ENCODE data around the gene TBXAS1. TPM values are rescaled to one million over a fixed set of nuclear protein-coding genes. Genes with fewer than 3 reads are reported as not detected.

TBXAS1 gene
- total RNA-seq, 4 donors from 2014 or later = 6.2 to 23.0 (median 11.8) TPM

DNA sequence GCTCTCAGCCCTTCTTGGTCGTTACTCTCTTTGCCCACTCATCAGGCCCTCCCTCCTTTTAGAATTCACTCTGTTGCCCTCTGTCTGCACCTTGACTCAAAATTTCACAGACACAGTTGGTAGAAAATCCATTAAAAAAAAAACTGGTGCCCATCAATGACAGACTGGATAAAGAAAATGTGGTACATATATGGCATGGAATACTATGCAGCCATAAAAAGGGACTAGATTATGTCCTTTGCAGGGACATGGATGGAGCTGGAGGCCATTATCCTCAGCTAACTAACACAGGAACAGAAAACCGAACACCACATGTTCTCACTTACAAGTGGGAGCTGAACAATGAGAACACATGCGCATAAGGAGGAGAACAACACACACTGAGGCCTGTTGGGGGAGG lies 118.0 kb downstream of the TBXAS1 start:
- H3K36me3 ChIP-seq = no peaks in the 10 kb centered on the region
- no peak overlapping the region for H3K4me3 ChIP-seq

DNA sequence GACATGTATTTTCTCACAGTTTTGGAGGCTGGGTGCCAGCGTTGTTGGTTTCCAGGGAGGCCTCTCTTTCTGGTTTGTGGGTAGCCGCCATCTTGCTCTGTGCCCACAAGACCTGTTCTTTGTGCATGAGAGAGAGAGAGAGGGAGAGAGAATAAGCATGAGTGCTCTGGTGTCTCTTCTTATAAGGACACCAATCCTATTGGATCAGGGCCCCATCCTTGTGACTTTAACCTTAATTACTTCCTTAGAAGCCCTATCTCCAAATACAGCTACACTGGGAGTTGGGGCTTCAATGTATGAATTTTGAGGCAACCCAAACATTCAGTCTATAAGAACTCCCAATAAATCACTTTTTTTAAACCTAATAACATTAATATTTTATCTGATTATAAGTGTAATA lies 119.1 kb downstream of the TBXAS1 start:
- H3K36me3 ChIP-seq = no peaks in the 10 kb centered on the region
- no peak for ATAC-seq
- TF ChIP-seq EP300 (IDR thresholded peaks at IDR 0.05) (no peak), POLR2A (IDR thresholded peaks at IDR 0.05) (no peak), POLR2AphosphoS5 (IDR thresholded peaks at IDR 0.05) (no peak)
- TF ChIP-seq, protein P1, sequence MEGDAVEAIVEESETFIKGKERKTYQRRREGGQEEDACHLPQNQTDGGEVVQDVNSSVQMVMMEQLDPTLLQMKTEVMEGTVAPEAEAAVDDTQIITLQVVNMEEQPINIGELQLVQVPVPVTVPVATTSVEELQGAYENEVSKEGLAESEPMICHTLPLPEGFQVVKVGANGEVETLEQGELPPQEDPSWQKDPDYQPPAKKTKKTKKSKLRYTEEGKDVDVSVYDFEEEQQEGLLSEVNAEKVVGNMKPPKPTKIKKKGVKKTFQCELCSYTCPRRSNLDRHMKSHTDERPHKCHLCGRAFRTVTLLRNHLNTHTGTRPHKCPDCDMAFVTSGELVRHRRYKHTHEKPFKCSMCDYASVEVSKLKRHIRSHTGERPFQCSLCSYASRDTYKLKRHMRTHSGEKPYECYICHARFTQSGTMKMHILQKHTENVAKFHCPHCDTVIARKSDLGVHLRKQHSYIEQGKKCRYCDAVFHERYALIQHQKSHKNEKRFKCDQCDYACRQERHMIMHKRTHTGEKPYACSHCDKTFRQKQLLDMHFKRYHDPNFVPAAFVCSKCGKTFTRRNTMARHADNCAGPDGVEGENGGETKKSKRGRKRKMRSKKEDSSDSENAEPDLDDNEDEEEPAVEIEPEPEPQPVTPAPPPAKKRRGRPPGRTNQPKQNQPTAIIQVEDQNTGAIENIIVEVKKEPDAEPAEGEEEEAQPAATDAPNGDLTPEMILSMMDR (IDR thresholded peaks at IDR 0.05) = no peak
- H3K4me1 ChIP-seq = no peaks in the 10 kb centered on the region
- H3K9me3 ChIP-seq = peaks cover 0 to 26% (median 0%) of the 10 kb centered on the region in 3 donors
- no peaks in the 10 kb centered on the region for H3K27me3 ChIP-seq
- no peak overlapping the region for H3K4me3 ChIP-seq
- 100% methylated on average over 2 of the region's 2 CpGs; no CpG with 5 or more reads in 1 of the 2 donors for WGBS, 2 donors (ENCODE audit: low coverage in 1 of 2)
- H3K27ac ChIP-seq = no peak overlapping the region

More for the DNA sequence above, 118.0 kb downstream of the TBXAS1 start:
- ATAC-seq = no peak
- Histone ChIP-seq H3K4me1 (no peaks in the 10 kb centered on the region), H3K9me3 (peaks cover 0 to 26% (median 0%) of the 10 kb centered on the region in 3 donors), H3K27me3 (no peaks in the 10 kb centered on the region), H3K27ac (no peak overlapping the region)
- TF ChIP-seq EP300 (IDR thresholded peaks at IDR 0.05) (no peak), POLR2A (IDR thresholded peaks at IDR 0.05) (no peak), POLR2AphosphoS5 (IDR thresholded peaks at IDR 0.05) (no peak)
- TF ChIP-seq, protein P1 (IDR thresholded peaks at IDR 0.05) = no peak
- 75 to 100% methylated on average over 1 to 3 of the region's 3 CpGs for WGBS, 2 donors (ENCODE audit: low coverage in 1 of 2)

DNA sequence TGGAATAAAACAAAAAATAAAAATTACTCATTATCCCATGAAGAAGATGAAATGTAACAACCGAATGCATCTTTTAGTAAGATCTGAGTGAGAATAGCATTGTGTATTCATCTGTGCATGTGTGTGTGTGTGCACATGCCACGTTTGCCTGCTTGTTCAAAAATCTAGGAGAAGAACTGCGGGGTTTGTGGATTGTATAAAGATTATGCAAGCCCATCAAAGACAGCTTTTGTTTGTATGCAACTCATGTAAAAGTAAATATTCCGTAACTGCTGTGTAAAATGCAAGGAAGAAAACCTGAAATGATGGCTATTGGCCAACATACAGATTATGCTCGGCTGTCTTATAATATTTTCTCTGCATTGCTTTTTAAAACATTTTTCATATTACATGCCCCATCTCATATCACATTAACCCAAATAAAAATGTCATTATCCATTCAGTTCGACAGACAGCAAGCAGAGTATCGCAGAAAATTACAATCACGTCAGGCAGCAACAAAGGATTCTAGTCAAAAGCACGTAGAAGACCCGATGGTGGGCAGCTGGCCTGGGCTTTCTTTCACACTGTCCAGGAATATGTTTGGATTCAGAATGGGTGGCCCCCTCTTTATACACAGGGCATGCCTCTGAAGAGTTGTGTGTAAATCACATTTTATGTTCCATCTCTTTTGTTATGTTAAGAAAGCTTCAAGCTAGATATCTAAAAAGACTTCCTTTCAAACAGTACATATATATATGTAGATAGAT lies 119.7 kb downstream of the TBXAS1 start:
- Histone ChIP-seq H3K27me3 (no peaks in the 10 kb centered on the region), H3K9me3 (peaks cover 0 to 26% (median 0%) of the 10 kb centered on the region in 3 donors), H3K4me3 (no peak overlapping the region), H3K36me3 (no peaks in the 10 kb centered on the region), H3K27ac (no peak overlapping the region), H3K4me1 (no peaks in the 10 kb centered on the region)
- WGBS, 2 donors (ENCODE audit: low coverage in 1 of 2) = 53 to 62% methylated on average over 10 of the region's 10 CpGs
- ATAC-seq = no peak
- no peak for TF ChIP-seq POLR2AphosphoS5 (IDR thresholded peaks at IDR 0.05)
- no peak for TF ChIP-seq EP300 (IDR thresholded peaks at IDR 0.05)
- TF ChIP-seq, protein P1 (IDR thresholded peaks at IDR 0.05) = no peak
- no peak for TF ChIP-seq POLR2A (IDR thresholded peaks at IDR 0.05)

DNA sequence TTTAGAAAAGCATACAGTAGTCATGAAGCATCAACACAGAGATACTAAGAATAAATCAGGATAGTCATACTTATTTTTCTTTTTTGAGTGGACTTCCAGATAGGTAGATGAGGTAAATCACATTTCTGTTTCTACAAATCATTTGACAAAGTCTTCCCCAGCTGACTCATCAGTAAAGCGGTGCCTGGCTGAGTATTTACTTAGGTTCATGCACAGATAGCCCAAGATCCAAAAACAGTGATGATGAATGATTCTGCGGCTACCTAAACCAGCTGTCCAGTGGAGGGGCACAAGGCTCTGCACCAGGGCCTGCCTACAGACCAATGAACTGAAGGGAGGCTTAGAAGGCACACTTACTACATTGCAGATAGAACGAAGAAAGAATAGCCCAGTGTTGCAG lies 120.6 kb downstream of the TBXAS1 start:
- Histone ChIP-seq H3K36me3 (no peaks in the 10 kb centered on the region), H3K4me1 (no peaks in the 10 kb centered on the region), H3K9me3 (peaks cover 0 to 26% (median 0%) of the 10 kb centered on the region in 3 donors), H3K4me3 (no peak overlapping the region), H3K27ac (no peak overlapping the region), H3K27me3 (no peaks in the 10 kb centered on the region)
- TF ChIP-seq POLR2A (IDR thresholded peaks at IDR 0.05) = no peak
- no peak for TF ChIP-seq EP300 (IDR thresholded peaks at IDR 0.05)
- no peak for TF ChIP-seq POLR2AphosphoS5 (IDR thresholded peaks at IDR 0.05)
- TF ChIP-seq, protein P1 (IDR thresholded peaks at IDR 0.05) = no peak
- no peak for ATAC-seq
- WGBS, 2 donors (ENCODE audit: low coverage in 1 of 2) = 97 to 100% methylated on average over 3 of the region's 3 CpGs
